ENCODE results near the gene ABCB9.

DNA sequence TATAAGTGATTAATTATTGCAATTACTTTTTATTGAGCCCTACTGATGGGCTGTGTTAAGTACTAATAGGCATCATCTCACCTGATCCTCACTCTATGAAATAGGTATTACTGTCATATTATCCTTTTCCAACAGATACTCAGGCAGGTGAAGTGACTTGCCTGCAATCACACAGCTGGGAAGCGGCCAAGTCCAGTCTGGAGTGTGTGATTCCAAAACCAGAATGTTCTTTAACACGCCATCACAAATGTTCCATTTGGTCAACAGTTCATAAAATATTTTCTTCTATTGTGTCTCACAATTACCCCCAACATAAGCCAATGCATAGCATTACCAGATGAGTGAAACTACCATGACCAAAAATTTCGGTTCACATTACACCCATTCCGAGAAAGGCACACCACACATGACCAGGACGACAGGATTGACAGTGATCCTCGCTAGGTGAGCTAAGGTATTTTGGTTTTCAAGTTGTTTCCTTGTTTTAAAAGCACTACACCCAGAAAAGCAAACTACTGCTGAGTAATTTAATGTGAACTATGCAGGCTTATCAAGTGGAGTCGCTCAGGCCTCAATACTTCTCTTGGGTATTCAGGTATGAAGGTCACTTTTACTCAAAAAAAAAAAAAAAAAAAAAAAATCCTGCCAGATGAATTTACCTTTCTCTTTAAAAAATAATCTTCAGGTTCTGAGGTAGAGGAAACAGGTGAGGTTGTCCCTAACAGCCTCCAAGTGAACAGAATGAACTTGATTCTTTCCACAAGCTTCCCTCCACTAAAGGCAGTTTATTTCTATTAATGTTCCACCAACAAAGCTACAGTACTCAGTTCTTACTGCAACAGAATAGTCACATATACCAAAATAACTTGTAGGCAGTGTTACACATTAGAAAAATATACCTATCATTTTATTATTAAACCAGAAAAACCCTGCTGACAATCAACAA lies 72.8 kb downstream of the ABCB9 start:
- TF ChIP-seq, protein P1, sequence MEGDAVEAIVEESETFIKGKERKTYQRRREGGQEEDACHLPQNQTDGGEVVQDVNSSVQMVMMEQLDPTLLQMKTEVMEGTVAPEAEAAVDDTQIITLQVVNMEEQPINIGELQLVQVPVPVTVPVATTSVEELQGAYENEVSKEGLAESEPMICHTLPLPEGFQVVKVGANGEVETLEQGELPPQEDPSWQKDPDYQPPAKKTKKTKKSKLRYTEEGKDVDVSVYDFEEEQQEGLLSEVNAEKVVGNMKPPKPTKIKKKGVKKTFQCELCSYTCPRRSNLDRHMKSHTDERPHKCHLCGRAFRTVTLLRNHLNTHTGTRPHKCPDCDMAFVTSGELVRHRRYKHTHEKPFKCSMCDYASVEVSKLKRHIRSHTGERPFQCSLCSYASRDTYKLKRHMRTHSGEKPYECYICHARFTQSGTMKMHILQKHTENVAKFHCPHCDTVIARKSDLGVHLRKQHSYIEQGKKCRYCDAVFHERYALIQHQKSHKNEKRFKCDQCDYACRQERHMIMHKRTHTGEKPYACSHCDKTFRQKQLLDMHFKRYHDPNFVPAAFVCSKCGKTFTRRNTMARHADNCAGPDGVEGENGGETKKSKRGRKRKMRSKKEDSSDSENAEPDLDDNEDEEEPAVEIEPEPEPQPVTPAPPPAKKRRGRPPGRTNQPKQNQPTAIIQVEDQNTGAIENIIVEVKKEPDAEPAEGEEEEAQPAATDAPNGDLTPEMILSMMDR (IDR thresholded peaks at IDR 0.05), result no peak
- TF ChIP-seq POLR2A (IDR thresholded peaks at IDR 0.05), result no peak
- TF ChIP-seq POLR2AphosphoS5 (IDR thresholded peaks at IDR 0.05), result no peak

Data from sigmoid colon (tissue), 4 donors.